ENCODE measurements around the gene CDK5R1.

- TF ChIP-seq POLR2A (IDR thresholded peaks at IDR 0.05) (no peak), CTCF (IDR thresholded peaks at IDR 0.05) (no peak)
These were observed 29.7 kb downstream of the CDK5R1 start for GRCh38 chr17:32516450-32516849.

Measured in body of pancreas (tissue), 4 donors.